GM23338 (cell line): ENCODE measurements around the gene RAD9B. TPM values are rescaled to one million over a fixed set of nuclear protein-coding genes. Genes with fewer than 3 reads are reported as not detected.

Experiments
- ATAC-seq: fragments of 200-7000 bp; cut with Tn5 transposase; 3 replicates; pipeline ENCODE4 v1.9.1; 2020
- DNase-seq: peaks from one replicate; pipeline ENCODE4 v3.0.0-alpha.2; 2015; ENCODE audit warnings: low spot score
- H2AFZ ChIP-seq: fragments of 200-600 bp; sonication (generic); 2 replicates; pipeline ENCODE4 v1.8.0; 2016; ENCODE audit warnings: antibody characterized with exemption, mild to moderate bottlenecking, moderate library complexity
- H3F3A ChIP-seq: fragments of 200-600 bp; sonication (generic); replicated peaks from 2 replicates; pipeline ENCODE4 v1.8.0; 2017; ENCODE audit warnings: antibody characterized with exemption, mixed run types, low read depth
- H3K27ac ChIP-seq: fragments of 200-600 bp; sonication (generic); 2 replicates; pipeline ENCODE4 v1.6.1; 2016; ENCODE audit warnings: low read depth
- H3K27me3 ChIP-seq: fragments of 200-600 bp; sonication (generic); 2 replicates; pipeline ENCODE4 v1.8.0; 2016; ENCODE audit warnings: mild to moderate bottlenecking, mixed run types, moderate library complexity; ENCODE audit not compliant: insufficient read depth
- H3K36me3 ChIP-seq: fragments of 200-600 bp; sonication (generic); 2 replicates; pipeline ENCODE4 v1.8.0; 2016; ENCODE audit warnings: mild to moderate bottlenecking; ENCODE audit not compliant: insufficient read depth
- H3K4me1 ChIP-seq: fragments of 200-600 bp; sonication (generic); 2 replicates; pipeline ENCODE4 v1.8.0; 2016; ENCODE audit warnings: mild to moderate bottlenecking, moderate library complexity; ENCODE audit not compliant: insufficient read depth
- H3K4me2 ChIP-seq: fragments of 200-600 bp; sonication (generic); 2 replicates; pipeline ENCODE4 v1.7.1; 2017; ENCODE audit warnings: mixed run types
- H3K4me3 ChIP-seq: fragments of 200-600 bp; sonication (generic); 2 replicates; pipeline ENCODE4 v1.6.1; 2016; ENCODE audit warnings: mixed run types
- H3K79me2 ChIP-seq: fragments of 200-600 bp; sonication (generic); replicated peaks from 2 replicates; pipeline ENCODE4 v1.8.0; 2017; ENCODE audit warnings: mild to moderate bottlenecking; ENCODE audit not compliant: insufficient read depth
- H3K9me2 ChIP-seq: fragments of 200-600 bp; sonication (generic); 2 replicates; pipeline ENCODE4 v1.8.0; 2017; ENCODE audit not compliant: insufficient read depth
- H4K20me1 ChIP-seq: fragments of 200-600 bp; sonication (generic); replicated peaks from 2 replicates; pipeline ENCODE4 v1.8.0; 2017; ENCODE audit warnings: mild to moderate bottlenecking; ENCODE audit not compliant: insufficient read depth
- H3K27ac Mint-ChIP-seq: 2 replicates; pipeline ENCODE4 v1.8.0; 2020; ENCODE audit warnings: inconsistent platforms, mild to moderate bottlenecking, moderate library complexity, mixed read lengths
- H3K27me3 Mint-ChIP-seq: 3 replicates; pipeline ENCODE4 v1.8.0; 2022; ENCODE audit warnings: low read depth, mild to moderate bottlenecking, moderate library complexity, mixed read lengths, inconsistent platforms; ENCODE audit not compliant: insufficient read depth, poor library complexity
- H3K36me3 Mint-ChIP-seq: 3 replicates; pipeline ENCODE4 v1.8.0; 2021; ENCODE audit warnings: low read depth, mild to moderate bottlenecking, inconsistent platforms, moderate library complexity, mixed read lengths
- H3K4me1 Mint-ChIP-seq: 3 replicates; pipeline ENCODE4 v1.8.0; 2020; ENCODE audit warnings: mild to moderate bottlenecking, inconsistent platforms, mixed read lengths
- H3K4me3 Mint-ChIP-seq: 3 replicates; pipeline ENCODE4 v1.8.0; 2021; ENCODE audit warnings: moderate library complexity, mild to moderate bottlenecking, inconsistent platforms, mixed read lengths
- H3K9me3 Mint-ChIP-seq: 3 replicates; pipeline ENCODE4 v1.8.0; 2020; ENCODE audit warnings: moderate library complexity, mild to moderate bottlenecking, inconsistent platforms, mixed read lengths
- CREB1 ChIP-seq: fragments of 250-450 bp; sonication (Bioruptor Pico); IDR thresholded peaks from 2 replicates; pipeline ENCODE4 v1.5.0; 2020; ENCODE audit warnings: low read depth, mild to moderate bottlenecking, moderate library complexity
- EZH2 ChIP-seq: fragments of 200-600 bp; sonication (generic); IDR thresholded peaks from one replicate; pipeline ENCODE4 v1.8.0; 2017; ENCODE audit warnings: antibody characterized with exemption, mild to moderate bottlenecking, low read depth; ENCODE audit not compliant: unreplicated experiment
- JUNB ChIP-seq: IDR thresholded peaks from one replicate; pipeline ENCODE4 v1.6.1; 2016; ENCODE audit warnings: antibody characterized with exemption; ENCODE audit not compliant: unreplicated experiment
- NANOG ChIP-seq: IDR thresholded peaks from 2 replicates; pipeline ENCODE4 v1.6.1; 2016; ENCODE audit warnings: antibody characterized with exemption, borderline replicate concordance
- POLR2AphosphoS5 ChIP-seq: IDR thresholded peaks from 2 replicates; pipeline ENCODE4 v1.6.1; 2016; ENCODE audit warnings: antibody characterized with exemption, low read depth
- STAT1 ChIP-seq: IDR thresholded peaks from one replicate; pipeline ENCODE4 v1.6.1; 2016; ENCODE audit warnings: antibody characterized with exemption; ENCODE audit not compliant: unreplicated experiment
- ZNF114 ChIP-seq: fragments of 250-450 bp; sonication (Bioruptor Pico); IDR thresholded peaks from 2 replicates; pipeline ENCODE4 v1.5.0; 2020; ENCODE audit warnings: mild to moderate bottlenecking, moderate library complexity
- ZNF331 ChIP-seq: fragments of 250-450 bp; sonication (Bioruptor Pico); IDR thresholded peaks from 2 replicates; pipeline ENCODE4 v1.5.0; 2020; ENCODE audit warnings: low read depth, mild to moderate bottlenecking, moderate library complexity
- polyA plus RNA-seq: library from polyadenylated mRNA; unstranded; fragments of >200 nt; fragmentation: Nextera tagmentation; extraction: Ambion mirVana; gene quantifications from 2 replicates; pipeline ENCODE4 v1.2.1, GENCODE V29; 2016
- total RNA-seq: library from RNA; depleted of rRNA; stranded (reverse); fragments of >200 nt; shearing (Covaris generic); gene quantifications from 2 replicates; pipeline ENCODE4 v1.2.3, GENCODE V29; 2014
- TF ChIP-seq, protein P1 (sequence below), 2 experiments: fragments of 200-600 bp in 1 of 2; sonication (generic) in 1 of 2; conservative IDR thresholded peaks; 2 replicates each; pipeline versions ENCODE4 v1.5.1 to v1.6.1; 2016 to 2017; ENCODE audit warnings: antibody characterized with exemption in 2 of 2, low read depth in 2 of 2, mild to moderate bottlenecking in 2 of 2, moderate library complexity in 1 of 2
- TF ChIP-seq, protein P2 (sequence below): IDR thresholded peaks from 2 replicates; pipeline ENCODE4 v1.6.1; 2016; ENCODE audit warnings: antibody characterized with exemption

Gene RAD9B
- total and polyA plus RNA-seq, 2 experiments from 2014 or later = not detected

- TF ChIP-seq JUNB = no peak
- TF ChIP-seq, protein P1, sequence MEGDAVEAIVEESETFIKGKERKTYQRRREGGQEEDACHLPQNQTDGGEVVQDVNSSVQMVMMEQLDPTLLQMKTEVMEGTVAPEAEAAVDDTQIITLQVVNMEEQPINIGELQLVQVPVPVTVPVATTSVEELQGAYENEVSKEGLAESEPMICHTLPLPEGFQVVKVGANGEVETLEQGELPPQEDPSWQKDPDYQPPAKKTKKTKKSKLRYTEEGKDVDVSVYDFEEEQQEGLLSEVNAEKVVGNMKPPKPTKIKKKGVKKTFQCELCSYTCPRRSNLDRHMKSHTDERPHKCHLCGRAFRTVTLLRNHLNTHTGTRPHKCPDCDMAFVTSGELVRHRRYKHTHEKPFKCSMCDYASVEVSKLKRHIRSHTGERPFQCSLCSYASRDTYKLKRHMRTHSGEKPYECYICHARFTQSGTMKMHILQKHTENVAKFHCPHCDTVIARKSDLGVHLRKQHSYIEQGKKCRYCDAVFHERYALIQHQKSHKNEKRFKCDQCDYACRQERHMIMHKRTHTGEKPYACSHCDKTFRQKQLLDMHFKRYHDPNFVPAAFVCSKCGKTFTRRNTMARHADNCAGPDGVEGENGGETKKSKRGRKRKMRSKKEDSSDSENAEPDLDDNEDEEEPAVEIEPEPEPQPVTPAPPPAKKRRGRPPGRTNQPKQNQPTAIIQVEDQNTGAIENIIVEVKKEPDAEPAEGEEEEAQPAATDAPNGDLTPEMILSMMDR (conservative IDR thresholded peaks at IDR 0.05; ENCODE audit: low read depth in 2 of 2) = no peak
- no peak for TF ChIP-seq NANOG
- TF ChIP-seq ZNF331 (CRISPR knock-in tag) = no peak
- TF ChIP-seq EZH2 = no peak
- TF ChIP-seq STAT1 = no peak
- TF ChIP-seq, protein P2, sequence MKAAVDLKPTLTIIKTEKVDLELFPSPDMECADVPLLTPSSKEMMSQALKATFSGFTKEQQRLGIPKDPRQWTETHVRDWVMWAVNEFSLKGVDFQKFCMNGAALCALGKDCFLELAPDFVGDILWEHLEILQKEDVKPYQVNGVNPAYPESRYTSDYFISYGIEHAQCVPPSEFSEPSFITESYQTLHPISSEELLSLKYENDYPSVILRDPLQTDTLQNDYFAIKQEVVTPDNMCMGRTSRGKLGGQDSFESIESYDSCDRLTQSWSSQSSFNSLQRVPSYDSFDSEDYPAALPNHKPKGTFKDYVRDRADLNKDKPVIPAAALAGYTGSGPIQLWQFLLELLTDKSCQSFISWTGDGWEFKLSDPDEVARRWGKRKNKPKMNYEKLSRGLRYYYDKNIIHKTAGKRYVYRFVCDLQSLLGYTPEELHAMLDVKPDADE = no peak
- no peak for TF ChIP-seq CREB1 (CRISPR knock-in tag)
- no peak for TF ChIP-seq ZNF114
- TF ChIP-seq POLR2AphosphoS5 = no peak
Measured at GRCh38 chr12:110503432-110503831, 1.3 kb downstream of the RAD9B start (continued).

DNA sequence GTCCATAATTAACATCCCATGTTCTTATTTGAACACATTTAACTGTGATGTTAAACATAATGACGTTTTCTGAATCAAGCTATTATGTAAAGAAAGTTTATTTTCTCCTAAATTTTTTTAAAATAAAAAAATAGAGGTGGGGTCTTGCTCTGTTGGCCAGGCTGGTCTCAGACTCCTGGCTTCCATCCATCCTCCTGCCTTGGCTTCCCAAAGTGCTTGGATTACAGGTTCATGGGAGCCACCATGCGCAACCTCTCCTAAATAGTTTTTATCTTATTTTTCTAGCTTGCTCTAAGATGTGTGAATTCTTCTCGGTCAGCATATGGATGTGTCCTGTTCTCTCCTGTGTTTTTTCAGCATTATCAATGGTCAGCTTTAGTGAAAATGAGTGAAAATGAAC is 3.2 kb downstream of the RAD9B start:
- peaks cover 24% of the 10 kb centered on the region for H3K27me3 Mint-ChIP-seq
- Histone ChIP-seq H2AFZ (no peak overlapping the region), H3K4me3 (no peak overlapping the region), H3K79me2 (peaks cover 8% of the 10 kb centered on the region; the same call in 1 of the 2 replicates), H3K9me2 (peaks cover 10% of the 10 kb centered on the region), H4K20me1 (no peaks in the 10 kb centered on the region), H3F3A (no peaks in the 10 kb centered on the region), H3K4me1 (peaks cover 6% of the 10 kb centered on the region; the same call in 1 of the 2 replicates), H3K4me2 (no peak overlapping the region), H3K27me3 (peaks cover 19% of the 10 kb centered on the region), H3K36me3 (no peaks in the 10 kb centered on the region), H3K27ac (no peak overlapping the region)
- TF ChIP-seq CREB1 (CRISPR knock-in tag) (no peak), JUNB (no peak)
- TF ChIP-seq, protein P2 = no peak
- peaks cover 19% of the 10 kb centered on the region for H3K9me3 Mint-ChIP-seq
- H3K36me3 Mint-ChIP-seq = peaks cover 11% of the 10 kb centered on the region; the same call in 2 of the 3 replicates
- ATAC-seq (no peak), DNase-seq (no peak)
- H3K4me1 Mint-ChIP-seq = peaks cover 3% of the 10 kb centered on the region
- H3K27ac Mint-ChIP-seq = no peak overlapping the region
- H3K4me3 Mint-ChIP-seq = no peak overlapping the region
